HEK293 (cell line): ENCODE measurements around the gene SLC48A1.

ENCODE experiments used
- CTCF ChIA-PET: fragments of 350-600 bp; formaldehyde crosslinking; extraction: SDS; loops from one replicate; lab custom pipeline; 2021; ENCODE audit warnings: antibody characterized with exemption; lab: Yijun Ruan, JAX
- POLR2A ChIA-PET: fragments of 300-600 bp; formaldehyde crosslinking; extraction: SDS; loops from one replicate; lab custom pipeline; 2020; ENCODE audit warnings: antibody characterized with exemption, inconsistent platforms; lab: Yijun Ruan, JAX
- H3K27ac ChIP-seq: fragments of 200-500 bp; sonication (Bioruptor generic); 2 replicates; pipeline ENCODE4 v1.5.1; 2014; ENCODE audit warnings: low read depth, low read length, control low read depth, inconsistent platforms; ENCODE audit errors: extremely low read depth
- H3K36me3 ChIP-seq, 2 experiments: fragments of 200-500 bp in 1 of 2; sonication (Bioruptor generic) in 1 of 2; 1 replicate in 1 of 2; 2 replicates in 1 of 2; pipeline ENCODE4 v1.5.1; 2014 to 2017; ENCODE audit warnings: inconsistent platforms in 2 of 2, low read length in 2 of 2; ENCODE audit not compliant: control insufficient read depth in 2 of 2, insufficient read depth in 1 of 2
- H3K4me1 ChIP-seq: fragments of 200-500 bp; sonication (Bioruptor generic); 2 replicates; pipeline ENCODE4 v1.5.1; 2014; ENCODE audit warnings: mild to moderate bottlenecking, low read length, inconsistent platforms; ENCODE audit not compliant: control insufficient read depth, insufficient read depth
- H3K4me3 ChIP-seq: 2 replicates; pipeline ENCODE4 v1.5.1; 2011; ENCODE audit warnings: low read depth, mild to moderate bottlenecking, control low read depth, low read length, moderate library complexity
- H3K9me3 ChIP-seq: fragments of 200-500 bp; sonication (Bioruptor generic); 2 replicates; pipeline ENCODE4 v1.5.1; 2014; ENCODE audit warnings: low read depth, low read length, inconsistent platforms; ENCODE audit not compliant: control insufficient read depth, insufficient read depth
- ATF2 ChIP-seq: fragments of 450-650 bp; formaldehyde crosslinking; IDR thresholded peaks from 2 replicates; pipeline ENCODE4 v1.5.1; 2016; ENCODE audit warnings: missing biosample characterization, missing genetic modification characterization, low read depth
- FEZF1 ChIP-seq: fragments of 450-650 bp; formaldehyde crosslinking; IDR thresholded peaks from 2 replicates; pipeline ENCODE4 v1.5.1; 2016; ENCODE audit warnings: missing biosample characterization, missing genetic modification characterization
- HIC1 ChIP-seq: fragments of 450-650 bp; formaldehyde crosslinking; IDR thresholded peaks from 2 replicates; pipeline ENCODE4 v1.5.1; 2016; ENCODE audit warnings: missing biosample characterization, missing genetic modification characterization
- KLF8 ChIP-seq: fragments of 450-650 bp; formaldehyde crosslinking; IDR thresholded peaks from 2 replicates; pipeline ENCODE4 v1.5.1; 2016; ENCODE audit warnings: missing biosample characterization, missing genetic modification characterization
- SETDB1 ChIP-seq: IDR thresholded peaks from one replicate; pipeline ENCODE4 v1.6.1; 2017; ENCODE audit warnings: mild to moderate bottlenecking, low read length, moderate library complexity, mixed read lengths; ENCODE audit not compliant: insufficient read length
- ZBTB17 ChIP-seq: fragments of 450-650 bp; formaldehyde crosslinking; IDR thresholded peaks from 2 replicates; pipeline ENCODE4 v1.5.1; 2016; ENCODE audit warnings: missing biosample characterization, missing genetic modification characterization
- ZBTB20 ChIP-seq: fragments of 450-650 bp; formaldehyde crosslinking; IDR thresholded peaks from 2 replicates; pipeline ENCODE4 v1.5.1; 2016; ENCODE audit warnings: missing biosample characterization, missing genetic modification characterization
- ZBTB8A ChIP-seq: fragments of 450-650 bp; formaldehyde crosslinking; IDR thresholded peaks from 2 replicates; pipeline ENCODE4 v1.5.1; 2016; ENCODE audit warnings: missing biosample characterization, missing genetic modification characterization
- ZFP37 ChIP-seq: fragments of 450-650 bp; formaldehyde crosslinking; IDR thresholded peaks from 2 replicates; pipeline ENCODE4 v1.5.1; 2016; ENCODE audit warnings: missing biosample characterization, missing genetic modification characterization
- ZIC2 ChIP-seq: fragments of 450-650 bp; formaldehyde crosslinking; IDR thresholded peaks from 2 replicates; pipeline ENCODE4 v1.5.1; 2016; ENCODE audit warnings: missing biosample characterization, missing genetic modification characterization
- ZNF148 ChIP-seq: fragments of 450-650 bp; formaldehyde crosslinking; IDR thresholded peaks from 2 replicates; pipeline ENCODE4 v1.5.0; 2017; ENCODE audit warnings: missing biosample characterization, missing genetic modification characterization, borderline replicate concordance
- ZNF19 ChIP-seq: fragments of 450-650 bp; formaldehyde crosslinking; IDR thresholded peaks from 2 replicates; pipeline ENCODE4; 2016; ENCODE audit warnings: missing biosample characterization, missing genetic modification characterization, low read depth
- ZNF324 ChIP-seq: fragments of 450-650 bp; formaldehyde crosslinking; IDR thresholded peaks from 2 replicates; pipeline ENCODE4 v1.5.1; 2016; ENCODE audit warnings: missing biosample characterization, missing genetic modification characterization
- ZNF335 ChIP-seq: fragments of 450-650 bp; formaldehyde crosslinking; conservative IDR thresholded peaks from 2 replicates; pipeline ENCODE4 v1.5.1; 2016; ENCODE audit warnings: missing biosample characterization, missing genetic modification characterization
- ZNF341 ChIP-seq: fragments of 450-650 bp; formaldehyde crosslinking; IDR thresholded peaks from 2 replicates; pipeline ENCODE4; 2016; ENCODE audit warnings: low read depth, missing biosample characterization, missing genetic modification characterization
- ZNF366 ChIP-seq: fragments of 450-650 bp; formaldehyde crosslinking; conservative IDR thresholded peaks from 2 replicates; pipeline ENCODE4 v1.5.1; 2016; ENCODE audit warnings: missing biosample characterization, missing genetic modification characterization
- ZNF391 ChIP-seq: fragments of 450-650 bp; formaldehyde crosslinking; IDR thresholded peaks from 2 replicates; pipeline ENCODE4 v1.5.1; 2016; ENCODE audit warnings: low read depth, missing biosample characterization, missing genetic modification characterization, borderline replicate concordance
- ZNF426 ChIP-seq: fragments of 450-650 bp; formaldehyde crosslinking; IDR thresholded peaks from 2 replicates; pipeline ENCODE4 v1.5.1; 2017; ENCODE audit warnings: missing biosample characterization, missing genetic modification characterization, mild to moderate bottlenecking, inconsistent platforms, moderate library complexity
- ZNF544 ChIP-seq: fragments of 450-650 bp; formaldehyde crosslinking; IDR thresholded peaks from 2 replicates; pipeline ENCODE4 v1.5.0; 2017; ENCODE audit warnings: missing biosample characterization, missing genetic modification characterization
- ZNF561 ChIP-seq: fragments of 450-650 bp; IDR thresholded peaks from 2 replicates; pipeline ENCODE4 v1.5.1; 2018; ENCODE audit warnings: missing biosample characterization, missing genetic modification characterization, borderline replicate concordance
- ZNF580 ChIP-seq: fragments of 450-650 bp; formaldehyde crosslinking; IDR thresholded peaks from 2 replicates; pipeline ENCODE4 v1.5.1; 2016; ENCODE audit warnings: missing biosample characterization, missing genetic modification characterization
- ZNF596 ChIP-seq: fragments of 450-650 bp; IDR thresholded peaks from 2 replicates; pipeline ENCODE4 v1.5.0; 2018; ENCODE audit warnings: missing biosample characterization, mild to moderate bottlenecking, missing genetic modification characterization, moderate library complexity
- ZNF843 ChIP-seq: fragments of 450-650 bp; formaldehyde crosslinking; IDR thresholded peaks from 2 replicates; pipeline ENCODE4 v1.5.1; 2016; ENCODE audit warnings: missing biosample characterization, missing genetic modification characterization

SLC48A1 gene

GRCh38 chr12:47773062-47773857, at the start of gene SLC48A1 (continued):
- TF ChIP-seq ZNF580 (no peak), ZBTB17 (tag by site-specific recombination) (0 out of 2 replicates have a peak, but pooled peaks have one; percentile 17), ZNF544 (tag by site-specific recombination) (no peak), ATF2 (no peak), FEZF1 (tag by site-specific recombination) (no peak), HIC1 (tag by site-specific recombination) (peak; percentile 86), ZNF561 (tag by site-specific recombination) (peak; percentile 53; the same call in 1 of the 2 replicates), ZNF596 (tag by site-specific recombination) (peak; percentile 57; the same call in 1 of the 2 replicates), ZNF324 (0 out of 2 replicates have a peak, but pooled peaks have one; percentile 21), ZNF335 (peak; percentile 77), ZNF366 (no peak), ZBTB20 (peak; percentile 97), ZIC2 (tag by site-specific recombination) (peak; percentile 95), ZFP37 (no peak; the same call in 1 of the 2 replicates), ZNF391 (tag by site-specific recombination) (peak; percentile 29; the same call in 1 of the 2 replicates), ZBTB8A (peak; percentile 95)

GRCh38 chr12:47725091-47725772, 47.8 kb upstream of the SLC48A1 start, which contains the start of gene ENDOU:
ENDOU (minus strand) TSS chr12:47725490; CDS start chr12:47725413, 77 bp downstream.
- no peaks in the 10 kb centered on the region for H3K4me1 ChIP-seq
- POLR2A ChIA-PET: interaction anchor here (0.6 kb wide), 1 partner anchor 12 kb away, joined by 3 read pairs; no protein-coding TSS in a partner anchor
- no peaks in the 10 kb centered on the region for H3K9me3 ChIP-seq
- H3K36me3 ChIP-seq: no peaks in the 10 kb centered on the region
- TF ChIP-seq ZNF843 (tag by site-specific recombination) (no peak), ZNF341 (tag by site-specific recombination) (no peak), ZNF426 (tag by site-specific recombination) (no peak), KLF8 (tag by site-specific recombination) (no peak), ZNF19 (tag by site-specific recombination) (no peak), SETDB1 (no peak), ZNF148 (tag by site-specific recombination) (no peak)
- no peak within 1 kb of the TSS for H3K27ac ChIP-seq
- H3K4me3 ChIP-seq: no peak within 1 kb of the TSS
- CTCF ChIA-PET: interaction anchor here (0.6 to 22.5 kb wide), 9 partner anchors 9 to 432 kb away, joined by 3 to 353 read pairs (median 5); partner anchors contain the start of gene ASB8
